ENCODE measurements around the gene MYLK4.

DNA sequence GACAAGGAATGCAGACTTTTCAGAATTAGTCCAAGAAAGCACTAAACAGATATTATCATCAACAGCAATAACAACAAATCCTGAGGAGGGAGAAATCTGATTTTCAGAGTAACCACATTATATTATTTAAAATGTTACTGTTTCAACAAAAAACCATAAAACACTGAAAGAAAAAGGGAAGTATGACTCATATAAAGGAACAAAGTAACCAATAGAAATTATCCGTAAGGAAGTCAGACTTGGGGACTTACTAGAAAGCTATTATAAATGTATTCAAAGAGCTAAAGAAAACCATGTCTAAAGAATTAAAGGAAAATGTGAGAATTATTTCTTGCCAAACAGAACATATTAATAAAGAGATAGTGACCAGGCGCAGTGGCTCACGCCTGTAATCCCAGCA is 98.1 kb downstream of the MYLK4 start:
- TF ChIP-seq, protein P1, sequence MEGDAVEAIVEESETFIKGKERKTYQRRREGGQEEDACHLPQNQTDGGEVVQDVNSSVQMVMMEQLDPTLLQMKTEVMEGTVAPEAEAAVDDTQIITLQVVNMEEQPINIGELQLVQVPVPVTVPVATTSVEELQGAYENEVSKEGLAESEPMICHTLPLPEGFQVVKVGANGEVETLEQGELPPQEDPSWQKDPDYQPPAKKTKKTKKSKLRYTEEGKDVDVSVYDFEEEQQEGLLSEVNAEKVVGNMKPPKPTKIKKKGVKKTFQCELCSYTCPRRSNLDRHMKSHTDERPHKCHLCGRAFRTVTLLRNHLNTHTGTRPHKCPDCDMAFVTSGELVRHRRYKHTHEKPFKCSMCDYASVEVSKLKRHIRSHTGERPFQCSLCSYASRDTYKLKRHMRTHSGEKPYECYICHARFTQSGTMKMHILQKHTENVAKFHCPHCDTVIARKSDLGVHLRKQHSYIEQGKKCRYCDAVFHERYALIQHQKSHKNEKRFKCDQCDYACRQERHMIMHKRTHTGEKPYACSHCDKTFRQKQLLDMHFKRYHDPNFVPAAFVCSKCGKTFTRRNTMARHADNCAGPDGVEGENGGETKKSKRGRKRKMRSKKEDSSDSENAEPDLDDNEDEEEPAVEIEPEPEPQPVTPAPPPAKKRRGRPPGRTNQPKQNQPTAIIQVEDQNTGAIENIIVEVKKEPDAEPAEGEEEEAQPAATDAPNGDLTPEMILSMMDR (conservative IDR thresholded peaks at IDR 0.05 in 1 of 2, IDR thresholded peaks at IDR 0.05 in 1 of 2; ENCODE audit: low read depth in 1 of 2, low read length in 2 of 2), result no peak
- TF ChIP-seq EZH2 (IDR thresholded peaks at IDR 0.05; ENCODE audit: low read length, missing control alignments), result no peak
